BJ (cell line): ENCODE results near the gene CNGA2. TPM values are rescaled to one million over a fixed set of nuclear protein-coding genes. Genes with fewer than 3 reads are reported as not detected.

Experiments
- CTCF ChIA-PET: fragments of 350-600 bp; formaldehyde crosslinking; extraction: SDS; loops from one replicate; lab custom pipeline; 2021; ENCODE audit warnings: antibody characterized with exemption, inconsistent platforms; lab: Yijun Ruan, JAX
- POLR2A ChIA-PET: fragments of 300-600 bp; sonication (Branson Sonifier 250); formaldehyde crosslinking; extraction: SDS; loops from one replicate; lab custom pipeline; 2021; ENCODE audit warnings: antibody characterized with exemption; lab: Charles Lee
- DNase-seq: peaks from one replicate; pipeline ENCODE4 v3.0.0-alpha.2; 2011; ENCODE audit warnings: low read depth
- H3K27me3 ChIP-seq: 2 replicates; pipeline ENCODE4 v1.6.0; 2011; ENCODE audit warnings: low read length; ENCODE audit not compliant: control insufficient read depth, insufficient read depth
- H3K36me3 ChIP-seq: 2 replicates; pipeline ENCODE4 v1.5.1; 2011; ENCODE audit warnings: low read length; ENCODE audit not compliant: control insufficient read depth, insufficient read depth
- H3K4me3 ChIP-seq: 2 replicates; pipeline ENCODE4 v1.5.1; 2011; ENCODE audit warnings: low read depth, mild to moderate bottlenecking, control low read depth, low read length
- CTCF ChIP-seq: IDR thresholded peaks from 2 replicates; pipeline ENCODE4 v1.5.1; 2011; ENCODE audit warnings: low read depth, mild to moderate bottlenecking, control low read depth, inconsistent platforms, low read length, moderate library complexity; ENCODE audit not compliant: insufficient read depth
- polyA plus RNA-seq: library from polyadenylated mRNA; depleted of rRNA; stranded (reverse); fragments of >200 nt; gene quantifications from 2 replicates; pipeline ENCODE4 v1.2.3, GENCODE V29; 2011

The CNGA2 gene
- polyA plus RNA-seq, 1 experiment = not detected

DNA sequence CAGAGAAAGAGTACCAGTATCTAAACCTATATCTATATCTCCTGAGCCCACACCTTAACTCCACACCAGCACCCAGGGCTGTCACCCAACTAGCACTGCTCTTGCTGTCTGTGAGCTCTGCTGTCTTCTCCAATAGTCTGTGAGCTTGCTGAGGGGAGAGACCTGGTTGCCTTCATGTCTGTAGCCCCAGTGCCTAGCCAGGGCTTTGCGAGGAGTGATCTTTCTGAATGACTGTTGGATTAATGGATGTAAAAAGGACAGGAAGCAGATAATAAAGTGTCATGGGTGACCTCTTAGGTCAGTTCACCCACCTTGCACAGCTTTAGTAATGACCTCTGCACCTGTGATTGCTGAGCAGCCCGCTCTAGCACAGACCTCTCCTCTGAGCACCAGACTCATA, 30.5 kb downstream of the CNGA2 start:
- ChIA-PET CTCF (interaction anchor here (0.6 to 1.6 kb wide), 2 partner anchors 12 to 865 kb away, joined by 3 to 4 read pairs; no protein-coding TSS in a partner anchor), POLR2A (no interaction called here)
- Histone ChIP-seq H3K36me3 (no peaks in the 10 kb centered on the region), H3K4me3 (no peak overlapping the region), H3K27me3 (no peaks in the 10 kb centered on the region)
- no peak for DNase-seq
- no peak for TF ChIP-seq CTCF

DNA sequence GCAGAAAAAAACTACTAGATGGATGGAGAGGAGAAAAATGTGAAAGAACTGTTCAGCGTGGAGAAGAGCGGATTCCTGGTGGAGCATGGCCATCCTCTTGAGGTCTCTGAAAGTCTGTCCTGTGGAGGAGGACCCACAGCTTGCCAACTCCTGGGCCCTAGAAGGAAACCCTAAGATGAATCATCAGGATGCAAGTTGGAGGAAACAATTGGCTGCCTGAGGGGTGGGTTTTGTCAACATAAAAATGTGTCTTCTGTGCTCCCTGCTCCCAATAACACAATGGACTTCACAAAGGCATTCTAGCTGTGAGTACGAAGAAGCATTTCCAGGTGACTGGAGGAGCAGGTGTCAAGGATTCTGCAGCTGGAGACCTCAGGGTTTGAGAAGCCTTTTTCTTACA, 37.2 kb downstream of the CNGA2 start:
- H3K36me3 ChIP-seq = no peaks in the 10 kb centered on the region
- no peak overlapping the region for H3K4me3 ChIP-seq
- TF ChIP-seq CTCF = no peak
- DNase-seq = no peak
- POLR2A ChIA-PET = no interaction called here
- CTCF ChIA-PET = interaction anchor here (1.3 kb wide), 1 partner anchor 25 kb away, joined by 4 read pairs; no protein-coding TSS in a partner anchor
- no peaks in the 10 kb centered on the region for H3K27me3 ChIP-seq

- no peak for DNase-seq
- ChIA-PET POLR2A (no interaction called here), CTCF (no interaction called here)
- Histone ChIP-seq H3K27me3 (no peaks in the 10 kb centered on the region), H3K36me3 (no peaks in the 10 kb centered on the region), H3K4me3 (no peak overlapping the region)
- TF ChIP-seq CTCF = no peak
Measured at GRCh38 chrX:151773434-151773833, 38.9 kb downstream of the CNGA2 start.

GRCh38 chrX:151774421-151774820, 39.9 kb downstream of the CNGA2 start:
- no peak for DNase-seq
- no peaks in the 10 kb centered on the region for H3K36me3 ChIP-seq
- TF ChIP-seq CTCF = no peak
- no peak overlapping the region for H3K4me3 ChIP-seq
- POLR2A ChIA-PET = no interaction called here
- no peaks in the 10 kb centered on the region for H3K27me3 ChIP-seq
- CTCF ChIA-PET = no interaction called here

- no peak for TF ChIP-seq CTCF
- ChIA-PET POLR2A (interaction anchor here (0.6 kb wide), 1 partner anchor 9 kb away, joined by 11 read pairs; no protein-coding TSS in a partner anchor), CTCF (interaction anchor here (1.3 kb wide), 1 partner anchor 856 kb away, joined by 6 read pairs; no protein-coding TSS in a partner anchor)
- Histone ChIP-seq H3K27me3 (no peaks in the 10 kb centered on the region), H3K4me3 (no peak overlapping the region), H3K36me3 (no peaks in the 10 kb centered on the region)
- DNase-seq = no peak
Measured at GRCh38 chrX:151776181-151776731, 41.7 kb downstream of the CNGA2 start.
